HEK293T (cell line): ENCODE data around the gene ARHGAP30.

Experiments used
- BHLHE40 ChIP-seq: fragments of 450-650 bp; IDR thresholded peaks from 2 replicates; pipeline ENCODE4 v1.6.1; 2016; ENCODE audit warnings: mild to moderate bottlenecking, moderate library complexity, borderline replicate concordance
- CTBP1 ChIP-seq: fragments of 450-650 bp; IDR thresholded peaks from 2 replicates; pipeline ENCODE4 v1.6.1; 2016; ENCODE audit warnings: borderline replicate concordance
- FOXA1 ChIP-seq: fragments of 450-650 bp; IDR thresholded peaks from 2 replicates; pipeline ENCODE4 v1.6.1; 2016; ENCODE audit warnings: mild to moderate bottlenecking
- FOXK2 ChIP-seq: fragments of 450-650 bp; IDR thresholded peaks from 2 replicates; pipeline ENCODE4 v1.6.1; 2016; ENCODE audit warnings: mild to moderate bottlenecking
- FOXM1 ChIP-seq: fragments of 450-650 bp; IDR thresholded peaks from 2 replicates; pipeline ENCODE4 v1.6.1; 2017; ENCODE audit warnings: mild to moderate bottlenecking, borderline replicate concordance
- HDGF ChIP-seq: fragments of 450-650 bp; IDR thresholded peaks from 2 replicates; pipeline ENCODE4 v1.6.1; 2017; ENCODE audit warnings: antibody characterized with exemption, borderline replicate concordance
- SUZ12 ChIP-seq: fragments of 450-650 bp; IDR thresholded peaks from 2 replicates; pipeline ENCODE4 v1.6.1; 2016; ENCODE audit warnings: mild to moderate bottlenecking

GRCh38 chr1:161095230-161095629, 25.5 kb upstream of the ARHGAP30 start:
- TF ChIP-seq SUZ12 (no peak), FOXA1 (no peak), FOXM1 (no peak), HDGF (no peak), FOXK2 (no peak), CTBP1 (no peak), BHLHE40 (no peak)
